Naive thymus-derived CD8-positive, alpha-beta T cell (primary cell): Measurements from ENCODE around the gene INSR. TPM values are rescaled to one million over a fixed set of nuclear protein-coding genes. Genes with fewer than 3 reads are reported as not detected.
"Not testable (repeated sequence)": the region's sequence is repeated elsewhere in the genome, so short reads cannot be mapped to it uniquely, and the experiment has no call there.

ENCODE experiments used
- ATAC-seq, 2 donors: fragments of 150-1000 bp; cut with Tn5 transposase in 1 of 2; sonication (Bioruptor Pico), chemical (Tn5 transposase) in 1 of 2; 1 replicate in 1 of 2; 2 replicates in 1 of 2; pipeline ENCODE4 v1.10.0; 2021; ENCODE audit warnings: mild to moderate bottlenecking in 2 of 2, moderate library complexity in 2 of 2
- POLR2A ChIA-PET: fragments of 350-600 bp; sonication (Branson Sonifier 250); formaldehyde crosslinking; loops from one replicate; lab custom pipeline; 2021; ENCODE audit warnings: antibody characterized with exemption; lab: Charles Lee
- DNase-seq, 10 donors: peaks; one replicate each; pipeline versions ENCODE4 v3.0.0 to v3.0.0-alpha.2; 2020 to 2022
- H3K27ac Mint-ChIP-seq, 10 donors: one replicate each; pipeline ENCODE4 v1.8.0; 2020 to 2022; ENCODE audit warnings: mild to moderate bottlenecking in 10 of 10, mixed read lengths in 10 of 10, moderate library complexity in 4 of 10, inconsistent platforms in 1 of 10
- H3K27me3 Mint-ChIP-seq, 5 donors: one replicate each; pipeline ENCODE4 v1.8.0; 2021 to 2022; ENCODE audit warnings: mixed read lengths in 5 of 5
- H3K36me3 Mint-ChIP-seq, 3 donors: one replicate each; pipeline ENCODE4 v1.8.0; 2020 to 2022; ENCODE audit warnings: mixed read lengths in 3 of 3, mild to moderate bottlenecking in 2 of 3, inconsistent platforms in 1 of 3
- H3K4me1 Mint-ChIP-seq, 4 donors: one replicate each; pipeline ENCODE4 v1.8.0; 2021 to 2022; ENCODE audit warnings: mixed read lengths in 4 of 4
- H3K4me3 Mint-ChIP-seq, 10 donors: one replicate each; pipeline ENCODE4 v1.8.0; 2020 to 2022; ENCODE audit warnings: mild to moderate bottlenecking in 10 of 10, mixed read lengths in 10 of 10, moderate library complexity in 6 of 10, inconsistent platforms in 1 of 10
- H3K9me3 Mint-ChIP-seq, 9 donors: one replicate each; pipeline ENCODE4 v1.8.0; 2020 to 2022; ENCODE audit warnings: mixed read lengths in 9 of 9, mild to moderate bottlenecking in 3 of 9, inconsistent platforms in 1 of 9, moderate library complexity in 1 of 9
- polyA plus RNA-seq, 3 donors: library from polyadenylated mRNA; unstranded; fragments of 300-500 nt; fragmentation: Illumina TruSeq; gene quantifications; one replicate each; pipeline ENCODE4 v1.2.3, GENCODE V29; 2021
- total RNA-seq, 8 experiments: library from RNA in 2 of 8; stranded (reverse) in 2 of 8; gene quantifications; one replicate each; pipeline ENCODE4 v1.2.3 and lab custom pipeline; 2021 to 2026

The INSR gene
- total and polyA plus RNA-seq, 5 experiments from 2014 or later, result 0.14 to 1.4 (median 0.45) TPM; not detected in 1

DNA sequence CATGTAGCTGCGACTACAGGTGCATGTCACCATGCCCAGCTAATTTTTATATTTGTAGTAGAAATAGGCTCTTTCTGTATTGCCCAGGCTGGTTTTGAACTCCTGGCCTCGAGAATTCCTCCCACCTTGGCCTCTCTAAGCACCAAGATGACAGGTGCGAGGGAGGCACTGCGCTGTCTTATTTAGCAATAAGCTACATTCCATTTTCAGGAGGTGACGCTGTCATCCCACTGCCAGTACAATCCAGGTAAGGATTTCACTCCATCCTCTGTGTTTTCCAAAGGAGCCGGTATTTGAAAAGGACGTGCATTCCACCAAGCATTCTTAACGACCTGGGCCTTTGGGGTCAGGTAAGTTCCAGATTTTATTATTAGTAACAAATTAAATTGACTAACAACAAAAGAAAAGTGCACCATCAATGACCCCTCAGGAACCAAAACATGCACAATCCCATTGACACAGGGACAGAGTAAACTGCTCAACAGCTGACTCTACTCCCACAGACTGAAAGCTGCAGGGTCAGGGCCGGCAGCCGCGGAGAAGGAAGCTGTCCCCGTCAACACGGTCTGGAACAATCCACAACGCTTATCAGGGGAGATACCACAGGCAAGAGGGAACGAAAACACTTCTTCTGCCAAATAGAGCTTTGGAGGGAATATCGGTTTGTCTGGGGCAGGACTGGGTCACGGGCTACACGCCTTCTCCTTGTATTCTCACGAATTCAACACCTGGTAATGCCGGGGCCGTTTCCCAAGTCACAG, 82.8 kb downstream of the INSR start:
- DNase-seq, result no peak
- POLR2A ChIA-PET, result no interaction called here
- no peak overlapping the region for H3K4me3 Mint-ChIP-seq
- peaks cover 8 to 27% (median 22%) of the 10 kb centered on the region in 4 donors for H3K4me1 Mint-ChIP-seq
- peaks cover 0 to 1% (median 0%) of the 10 kb centered on the region in 9 donors for H3K9me3 Mint-ChIP-seq
- no peak overlapping the region for H3K27ac Mint-ChIP-seq
- no peak for ATAC-seq
- H3K36me3 Mint-ChIP-seq, result no peaks in the 10 kb centered on the region
- no peaks in the 10 kb centered on the region for H3K27me3 Mint-ChIP-seq

DNA sequence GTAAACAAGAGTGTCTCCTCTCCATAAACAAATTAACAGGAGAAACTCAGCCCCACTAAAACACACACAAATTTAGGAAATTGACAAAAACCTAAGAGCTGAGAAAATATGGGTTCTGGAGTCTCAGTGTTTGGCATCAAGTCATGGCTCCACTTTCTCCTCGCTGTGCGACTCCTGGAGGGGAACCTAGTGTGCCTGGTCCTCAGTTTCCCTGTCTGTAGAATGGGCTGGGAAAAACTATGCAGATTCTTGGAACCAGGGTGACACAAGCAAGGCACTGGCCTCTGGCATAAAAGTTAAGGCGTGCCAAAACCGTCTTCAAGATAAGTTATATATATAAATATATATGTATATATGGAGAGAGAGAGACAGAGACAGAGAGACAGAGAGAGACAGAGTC, 83.9 kb downstream of the INSR start:
- Mint-ChIP-seq H3K27ac (no peak overlapping the region), H3K27me3 (no peaks in the 10 kb centered on the region), H3K36me3 (no peaks in the 10 kb centered on the region), H3K9me3 (peaks cover 0 to 1% (median 0%) of the 10 kb centered on the region in 9 donors), H3K4me1 (peaks cover 8 to 27% (median 24%) of the 10 kb centered on the region in 4 donors), H3K4me3 (no peak overlapping the region)
- POLR2A ChIA-PET, result no interaction called here
- DNase-seq (no peak), ATAC-seq (no peak)

DNA sequence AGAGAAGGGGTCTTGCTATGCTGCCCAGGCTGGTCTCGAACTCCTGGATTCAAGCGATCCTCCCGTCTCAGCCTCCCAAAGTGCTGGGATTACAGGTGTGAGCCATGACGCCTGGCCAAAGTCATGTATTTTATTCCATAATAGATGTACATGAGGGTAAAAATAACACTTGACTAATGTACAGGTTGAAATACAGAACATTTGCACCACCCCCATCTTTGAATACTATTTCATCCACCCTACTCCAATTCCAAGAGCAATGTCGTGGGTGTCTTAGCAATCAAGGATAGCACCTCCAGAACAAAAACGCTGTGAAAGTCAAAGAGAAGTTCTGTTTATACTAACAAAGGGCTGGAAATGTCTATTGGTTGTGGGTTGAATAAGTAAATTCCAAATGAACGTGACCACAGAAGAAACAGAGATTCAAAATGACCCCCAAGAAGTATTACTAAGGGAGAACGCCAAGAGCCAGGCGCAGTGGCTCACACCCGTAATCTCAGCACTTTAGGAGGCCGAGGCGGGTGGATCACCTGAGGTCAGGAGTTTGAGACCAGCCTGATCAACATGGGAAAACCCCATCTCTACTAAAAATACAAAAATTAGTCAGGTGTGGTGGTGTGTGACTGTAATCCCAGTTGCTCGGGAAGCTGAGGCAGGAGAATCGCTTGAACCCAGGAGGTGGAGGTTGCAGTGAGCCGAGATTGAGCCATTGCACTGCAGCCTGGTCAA, 84.5 kb downstream of the INSR start:
- POLR2A ChIA-PET, H3K9me3 Mint-ChIP-seq, ATAC-seq, H3K36me3 Mint-ChIP-seq, H3K27me3 Mint-ChIP-seq, DNase-seq: not testable (repeated sequence)
- H3K27ac Mint-ChIP-seq, result peak overlapping the region in 4 of 10 donors; percentile 34 to 69 (median 60)
- H3K4me3 Mint-ChIP-seq, result peak overlapping the region in 1 of 10 donors; percentile 24
- peaks cover 8 to 29% (median 24%) of the 10 kb centered on the region in 4 donors for H3K4me1 Mint-ChIP-seq

DNA sequence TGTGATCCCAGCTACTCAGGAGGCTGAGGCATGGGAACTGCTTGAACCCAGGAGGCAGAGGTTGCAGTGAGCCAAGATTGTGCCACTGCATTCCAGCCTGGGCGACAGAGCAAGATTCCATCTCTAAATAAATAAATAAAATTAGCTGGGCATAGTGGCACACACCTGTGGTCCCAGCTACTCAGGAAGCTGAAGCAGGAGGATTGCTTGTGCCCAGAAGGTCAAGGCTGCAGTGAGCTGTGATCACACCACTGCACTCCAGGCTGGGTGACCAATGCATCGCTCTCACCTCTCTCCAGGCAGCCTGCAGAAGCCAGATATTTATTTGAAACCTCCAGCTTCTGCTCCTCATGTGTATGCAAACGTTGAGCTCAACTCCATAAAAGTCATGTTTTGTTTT, 85.2 kb downstream of the INSR start:
- POLR2A ChIA-PET, result interaction anchor here (0.9 kb wide), 1 partner anchor 17 kb away, joined by 3 read pairs; no protein-coding TSS in a partner anchor

DNA sequence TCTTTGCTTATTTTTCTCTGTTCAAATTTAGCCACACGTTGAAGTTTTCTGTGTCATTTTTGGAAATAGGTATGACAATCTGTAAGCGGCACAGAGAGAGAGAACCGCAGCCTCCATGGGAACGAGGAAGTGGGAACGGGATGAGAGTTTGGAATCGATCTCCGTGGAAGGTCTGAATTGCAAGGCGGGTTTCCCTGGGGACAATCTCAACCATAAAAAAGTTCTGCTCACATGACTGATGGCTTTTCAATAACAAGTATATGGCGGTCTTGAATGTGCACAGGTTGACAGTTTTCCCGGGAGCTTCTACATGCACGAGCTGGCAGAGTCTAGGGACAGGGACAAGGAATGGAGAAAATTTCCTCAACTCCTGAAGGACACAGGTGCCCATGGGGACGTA, 90.9 kb downstream of the INSR start:
- Mint-ChIP-seq H3K9me3 (no peaks in the 10 kb centered on the region), H3K4me1 (peaks cover 10 to 25% (median 22%) of the 10 kb centered on the region in 4 donors), H3K27me3 (no peaks in the 10 kb centered on the region), H3K36me3 (no peaks in the 10 kb centered on the region), H3K27ac (peak overlapping the region in 1 of 10 donors; percentile 28), H3K4me3 (no peak overlapping the region)
- POLR2A ChIA-PET, result no interaction called here
- DNase-seq, result no peak
- ATAC-seq, result no peak

More for the DNA sequence above, 85.2 kb downstream of the INSR start:
- ATAC-seq, H3K36me3 Mint-ChIP-seq, H3K9me3 Mint-ChIP-seq, H3K27ac Mint-ChIP-seq, DNase-seq, H3K27me3 Mint-ChIP-seq: not testable (repeated sequence)
- Mint-ChIP-seq H3K4me3 (peak overlapping the region in 1 of 10 donors; percentile 24), H3K4me1 (peaks cover 8 to 29% (median 24%) of the 10 kb centered on the region in 4 donors)

DNA sequence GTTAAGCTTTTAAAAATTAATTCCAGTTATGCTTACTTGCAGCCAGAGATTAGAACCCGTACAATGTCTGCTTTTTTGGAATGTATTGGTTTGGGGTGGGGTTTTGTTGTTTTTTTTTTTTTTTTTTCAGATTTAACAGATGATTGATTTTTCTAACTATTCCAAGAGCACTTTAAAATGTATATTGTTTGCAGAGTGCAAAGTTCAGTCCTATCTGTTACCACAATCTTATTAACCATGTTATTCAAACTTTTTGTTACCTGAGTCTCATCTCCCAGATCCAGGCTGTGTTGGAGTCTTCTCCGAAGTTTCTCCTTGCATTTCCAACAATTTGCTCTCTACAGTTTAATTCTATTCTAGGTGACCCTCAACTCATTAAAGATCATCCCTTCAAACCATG, 91.3 kb downstream of the INSR start:
- H3K9me3 Mint-ChIP-seq, result no peaks in the 10 kb centered on the region
- POLR2A ChIA-PET, result no interaction called here
- H3K4me3 Mint-ChIP-seq, result no peak overlapping the region
- H3K36me3 Mint-ChIP-seq, result no peaks in the 10 kb centered on the region
- H3K27me3 Mint-ChIP-seq, result peaks cover 0 to under 1% (median 0%) of the 10 kb centered on the region in 5 donors
- peaks cover 6 to 21% (median 18%) of the 10 kb centered on the region in 4 donors for H3K4me1 Mint-ChIP-seq
- DNase-seq (no peak), ATAC-seq (no peak)
- H3K27ac Mint-ChIP-seq, result peak overlapping the region in 1 of 10 donors; percentile 28

DNA sequence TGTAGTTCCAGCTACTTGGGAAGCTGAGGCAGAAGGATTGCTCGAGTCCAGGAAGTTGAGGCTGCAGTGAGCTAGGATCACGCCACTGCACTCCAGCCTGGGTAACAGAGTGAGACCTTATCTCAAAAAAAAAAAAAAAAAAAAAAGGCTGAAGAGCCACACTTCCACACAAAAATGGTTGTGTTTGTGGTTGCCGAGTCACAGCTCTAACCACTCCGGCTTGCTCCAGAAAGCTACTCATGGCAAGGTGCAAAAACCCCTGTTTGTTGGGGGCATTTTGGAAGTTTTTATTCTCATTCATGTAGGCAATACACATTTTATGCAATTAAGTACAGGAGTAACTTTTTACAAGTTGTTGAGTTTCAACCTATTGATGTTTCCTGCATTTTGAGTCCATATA, 93.5 kb downstream of the INSR start:
- DNase-seq (no peak), ATAC-seq (no peak)
- peaks cover 13 to 17% (median 14%) of the 10 kb centered on the region in 4 donors for H3K4me1 Mint-ChIP-seq
- peaks cover 0 to 2% (median 0%) of the 10 kb centered on the region in 3 donors for H3K36me3 Mint-ChIP-seq
- H3K27me3 Mint-ChIP-seq, result peaks cover 0 to 6% (median 0%) of the 10 kb centered on the region in 5 donors
- POLR2A ChIA-PET, result no interaction called here
- no peak overlapping the region for H3K4me3 Mint-ChIP-seq
- no peak overlapping the region for H3K27ac Mint-ChIP-seq
- peaks cover 0 to 3% (median 0%) of the 10 kb centered on the region in 9 donors for H3K9me3 Mint-ChIP-seq

DNA sequence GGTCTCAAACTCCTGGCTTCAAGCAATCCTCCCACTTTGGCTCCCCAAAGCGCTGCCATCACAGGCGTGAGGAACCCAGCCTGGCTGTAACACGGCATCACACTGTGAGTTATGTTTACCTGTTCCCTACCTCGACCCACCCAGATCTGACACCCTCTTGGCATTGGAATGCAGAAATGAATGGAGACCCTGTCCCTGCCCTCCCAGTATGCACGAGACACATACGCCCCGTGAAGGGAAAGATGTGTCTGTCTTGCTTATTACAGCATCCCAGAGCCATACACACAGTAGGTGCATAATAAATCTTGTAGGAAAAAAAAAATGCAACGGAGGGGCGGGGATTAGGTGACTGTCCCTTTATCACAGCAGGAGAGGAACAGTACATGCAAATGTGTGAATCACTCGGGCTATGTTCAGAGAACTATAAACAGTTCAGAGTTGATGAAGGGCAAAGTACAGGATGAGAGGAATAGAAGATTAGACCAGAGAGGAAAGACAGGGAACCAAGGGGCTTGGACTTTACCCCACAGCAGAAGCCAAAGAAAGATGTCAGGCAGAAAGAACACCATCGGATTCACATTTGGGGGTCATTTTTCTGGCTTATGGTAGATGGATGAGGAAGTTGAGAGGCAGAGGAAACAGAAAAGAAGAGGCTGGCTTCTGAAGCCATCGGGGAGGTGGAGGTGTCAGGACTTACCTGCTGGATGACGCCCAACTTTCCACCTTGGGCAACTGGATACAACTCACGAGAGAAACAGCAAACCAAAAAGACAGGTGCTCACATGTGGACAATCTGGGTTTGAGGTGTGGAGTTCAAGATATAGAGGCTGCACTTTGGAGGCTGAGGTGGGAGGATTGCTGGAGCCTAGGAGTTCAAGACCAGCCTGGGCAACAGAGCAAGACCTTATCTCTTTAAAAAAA, 94.3 kb downstream of the INSR start:
- Mint-ChIP-seq H3K4me3 (peak overlapping the region in 7 of 10 donors; percentile 27 to 84 (median 57)), H3K4me1 (peaks cover 13 to 17% (median 14%) of the 10 kb centered on the region in 4 donors), H3K27me3 (peaks cover 0 to 6% (median 0%) of the 10 kb centered on the region in 5 donors), H3K9me3 (peaks cover 0 to 3% (median 0%) of the 10 kb centered on the region in 9 donors), H3K27ac (peak overlapping the region in 3 of 10 donors; percentile 40 to 74 (median 52)), H3K36me3 (peaks cover 0 to 2% (median 0%) of the 10 kb centered on the region in 3 donors)
- no peak for DNase-seq
- no peak for ATAC-seq
- POLR2A ChIA-PET, result interaction anchor here (0.8 kb wide), 1 partner anchor 1296 kb away, joined by 3 read pairs; no protein-coding TSS in a partner anchor

DNA sequence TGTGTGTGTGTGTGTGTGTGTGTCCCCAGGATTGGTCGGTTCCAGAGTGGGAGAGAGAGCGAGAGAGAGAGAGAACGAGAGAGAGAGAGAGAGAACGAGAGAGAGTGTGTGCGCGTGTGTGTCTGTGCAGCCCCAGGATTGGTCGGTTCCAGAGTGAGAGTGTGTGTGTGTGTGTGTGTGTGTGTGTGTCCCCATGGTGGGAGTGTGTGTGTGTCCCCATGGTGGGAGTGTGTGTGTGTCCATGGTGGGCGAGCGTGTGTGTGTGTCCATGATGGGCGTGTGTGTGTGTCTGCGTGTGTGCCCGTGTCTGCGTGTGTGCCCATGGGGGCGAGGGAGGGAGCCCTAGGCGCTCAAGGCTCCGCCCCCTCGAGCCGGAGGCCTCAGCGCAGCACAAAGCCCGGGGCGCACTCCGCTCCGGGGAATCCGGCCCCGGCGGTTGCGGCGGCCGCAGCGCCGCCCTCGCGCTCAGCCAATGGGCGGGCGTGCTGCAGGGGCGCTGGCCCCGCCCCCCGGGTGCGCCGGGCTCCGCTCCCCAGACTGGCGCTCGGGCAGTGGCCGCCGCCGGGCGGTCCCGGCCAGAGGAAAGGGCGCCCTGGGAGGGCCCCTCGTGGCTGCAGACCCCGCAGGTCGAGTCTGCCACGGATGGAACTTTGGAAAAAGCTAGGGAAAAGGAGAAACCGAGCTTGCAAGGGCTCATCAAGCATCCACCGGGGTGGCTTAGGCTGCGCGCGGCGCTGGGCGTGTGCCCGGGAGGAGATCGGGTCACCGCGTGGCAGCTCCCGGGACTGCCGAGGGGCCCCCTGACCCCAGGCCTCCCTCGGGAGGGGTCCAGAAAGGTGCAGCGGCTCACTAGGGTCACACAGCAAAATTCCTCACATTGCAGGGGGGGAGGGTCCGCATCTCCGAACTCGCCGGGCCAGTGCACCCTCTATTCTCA, 96.2 kb downstream of the INSR start:
- peaks cover 13 to 23% (median 15%) of the 10 kb centered on the region in 4 donors for H3K4me1 Mint-ChIP-seq
- H3K36me3 Mint-ChIP-seq, result peaks cover 0 to 2% (median 0%) of the 10 kb centered on the region in 3 donors
- peak overlapping the region; percentile 85 to 99 (median 93) for H3K4me3 Mint-ChIP-seq
- peaks cover 0 to 3% (median 0%) of the 10 kb centered on the region in 9 donors for H3K9me3 Mint-ChIP-seq
- ATAC-seq (peak; percentile 87), DNase-seq (peak; percentile 87 to 94 (median 92))
- H3K27ac Mint-ChIP-seq, result peak overlapping the region; percentile 88 to 100 (median 97)
- peaks cover 0 to 6% (median 0%) of the 10 kb centered on the region in 5 donors for H3K27me3 Mint-ChIP-seq
- POLR2A ChIA-PET, result interaction anchor here (0.7 to 1.5 kb wide), 3 partner anchors 148 to 999 kb away, joined by 4 to 9 read pairs (median 4); partner anchors contain the start of gene ARHGEF18

DNA sequence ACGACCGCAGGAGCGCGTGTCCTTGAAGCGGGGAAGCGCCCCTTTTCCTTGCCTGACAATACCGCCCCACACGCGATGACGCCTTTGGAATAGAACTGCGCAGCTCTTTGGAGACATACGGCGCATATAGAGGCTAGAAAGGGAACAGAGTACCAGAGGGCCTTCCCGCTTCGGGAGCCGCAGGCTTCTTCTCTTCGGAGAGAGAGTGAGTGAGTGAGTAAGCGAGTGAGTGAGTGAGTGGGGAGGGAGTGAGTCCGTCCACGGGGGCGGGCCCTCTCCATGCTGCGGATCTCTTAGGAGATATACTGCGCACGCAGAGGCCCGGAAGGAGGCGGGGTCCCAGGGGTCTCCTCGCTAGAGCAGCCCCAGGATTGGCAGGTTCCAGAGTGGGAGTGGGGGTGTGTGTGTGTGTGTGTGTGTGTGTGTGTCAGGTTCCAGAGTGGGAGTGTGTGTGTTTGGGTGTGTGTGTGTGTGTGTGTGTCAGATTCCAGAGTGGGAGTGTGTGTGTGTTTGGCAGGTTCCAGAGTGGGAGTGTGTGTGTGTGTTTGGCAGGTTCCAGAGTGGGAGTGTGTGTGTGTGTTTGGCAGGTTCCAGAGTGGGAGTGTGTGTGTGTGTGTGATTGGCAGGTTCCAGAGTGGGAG, 97.0 kb downstream of the INSR start:
- Mint-ChIP-seq H3K27me3 (peaks cover 0 to 6% (median 0%) of the 10 kb centered on the region in 5 donors), H3K4me1 (peaks cover 18 to 30% (median 23%) of the 10 kb centered on the region in 4 donors)
- POLR2A ChIA-PET, result interaction anchor here (0.8 to 1.5 kb wide), 4 partner anchors 14 to 151 kb away, joined by 3 to 7 read pairs (median 6); partner anchors contain the start of gene ARHGEF18

More for the DNA sequence above, 97.0 kb downstream of the INSR start:
- Mint-ChIP-seq H3K9me3 (peaks cover 0 to 3% (median 0%) of the 10 kb centered on the region in 9 donors), H3K36me3 (peaks cover 0 to 2% (median 0%) of the 10 kb centered on the region in 3 donors), H3K4me3 (peak overlapping the region; percentile 85 to 99 (median 93)), H3K27ac (peak overlapping the region; percentile 88 to 100 (median 97))
- DNase-seq (peak; percentile 72 to 93 (median 84)), ATAC-seq (peak; percentile 65 to 70)
